Measurements from ENCODE around the gene PURB.
"Not testable (repeated sequence)": the region's sequence is repeated elsewhere in the genome, so short reads cannot be mapped to it uniquely, and the experiment has no call there.

Gene PURB

DNA sequence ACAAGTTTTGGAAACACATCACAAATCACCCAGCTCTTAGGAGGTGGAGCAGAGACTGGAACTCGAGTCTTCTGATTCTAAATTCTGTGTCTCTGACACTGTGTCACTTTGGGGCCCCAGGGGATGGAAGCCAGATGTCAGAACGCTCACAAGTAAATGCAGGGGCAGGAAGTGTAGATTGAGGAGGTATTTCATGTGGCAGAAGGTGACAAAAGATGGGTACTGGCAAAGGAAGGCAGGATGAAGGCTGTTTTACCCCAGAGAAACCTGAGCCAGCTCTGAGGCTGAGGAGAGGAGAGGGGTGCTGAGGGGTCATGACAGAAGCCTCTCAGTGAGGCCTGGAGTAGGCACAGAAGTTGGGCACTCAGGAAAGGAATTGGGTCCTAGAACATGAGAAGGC is 6.0 kb upstream of the PURB start:
- no peak for DNase-seq

DNA sequence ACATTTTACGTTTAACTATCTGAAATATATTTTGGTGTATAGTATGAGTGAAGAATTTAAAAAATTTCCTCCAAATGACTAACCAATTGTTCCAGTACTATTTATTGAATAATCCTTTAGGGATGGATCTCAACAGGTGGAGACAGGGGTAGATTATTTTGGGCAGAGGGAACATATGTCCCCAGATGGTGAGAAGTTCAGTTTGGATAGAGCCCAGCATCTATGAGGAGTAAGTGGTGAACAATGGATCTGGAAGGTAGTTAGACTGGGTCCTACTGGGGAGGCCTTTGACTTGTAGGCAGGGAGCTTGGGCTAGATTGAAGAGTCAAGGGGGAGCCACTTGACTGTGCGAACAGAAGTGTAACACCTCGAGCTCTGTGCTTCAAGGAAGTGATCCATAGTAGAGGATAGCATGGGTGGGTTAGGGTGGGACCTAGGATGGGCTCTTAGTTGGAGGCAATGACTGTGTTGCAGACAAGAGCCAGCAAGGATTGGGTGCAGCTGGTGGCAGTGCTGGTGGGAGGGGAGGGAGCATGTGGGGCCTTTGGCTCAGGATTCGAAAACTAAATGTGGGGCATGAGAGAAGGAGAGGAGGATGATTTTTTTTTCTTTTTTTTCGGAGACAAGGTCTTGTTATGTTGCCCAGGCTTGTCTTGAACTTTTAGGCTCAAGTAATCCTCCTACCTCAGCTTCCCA is 3.9 kb upstream of the PURB start:
- no peak for DNase-seq

DNA sequence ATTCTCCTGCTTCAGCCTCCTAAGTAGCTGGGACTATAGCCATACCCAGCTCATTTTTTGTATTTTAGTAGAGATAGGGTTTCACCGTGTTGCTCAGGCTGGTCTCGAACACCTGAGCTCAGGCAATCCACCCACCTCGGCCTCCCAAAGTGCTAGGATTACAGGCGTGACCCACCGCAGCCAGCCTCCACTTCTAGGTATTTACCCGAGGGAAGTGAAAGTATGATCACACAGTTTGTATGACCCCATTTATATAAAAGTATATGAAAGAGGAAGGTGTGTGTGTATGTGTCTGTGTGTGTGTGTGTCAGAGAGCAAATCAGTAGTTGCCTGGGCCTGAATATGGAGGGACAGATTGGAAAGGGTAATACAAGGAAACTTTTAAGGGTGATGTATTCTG is 2.0 kb upstream of the PURB start:
- no peak for DNase-seq

DNA sequence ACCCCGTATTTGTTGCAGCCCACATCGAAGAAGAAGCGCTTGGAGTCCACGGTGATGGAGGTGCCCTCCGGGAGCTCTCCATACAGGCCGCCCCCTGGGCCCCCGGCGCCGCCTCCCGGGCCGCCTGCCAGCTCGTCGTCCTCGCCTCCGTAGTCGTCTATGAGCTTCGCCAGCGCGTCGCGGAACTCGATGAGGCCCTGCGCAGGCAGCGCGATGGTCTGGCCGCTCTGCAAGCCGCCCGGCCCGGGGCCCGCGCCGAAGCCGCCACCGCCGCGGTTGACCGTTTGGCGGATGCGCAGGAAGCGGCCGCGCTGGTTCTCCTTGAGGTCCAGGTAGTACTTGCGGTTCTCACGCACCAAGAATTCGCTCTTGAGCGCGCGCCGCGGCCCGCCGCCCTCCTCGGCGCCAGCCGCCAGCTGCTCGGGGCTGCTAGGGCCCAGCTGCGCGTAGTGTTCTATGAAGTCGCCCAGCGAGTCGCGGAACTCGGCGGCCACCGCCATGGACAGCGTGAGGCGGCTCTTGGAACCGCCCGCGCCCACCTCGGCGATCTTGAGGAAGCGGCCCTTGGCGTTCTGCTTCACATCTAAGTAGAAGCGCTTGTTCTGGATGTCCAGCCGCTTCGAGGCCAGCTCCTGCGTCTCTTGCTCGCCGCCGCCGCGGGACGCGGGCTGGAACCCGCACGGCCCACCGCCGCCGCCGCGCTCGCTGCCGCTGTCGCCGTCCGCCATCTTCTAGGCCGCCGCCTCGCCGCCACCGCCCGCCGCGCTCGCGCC is 523 bp downstream of the PURB start:
- DNase-seq = peak in 1 of 2 donors; percentile 65

DNA sequence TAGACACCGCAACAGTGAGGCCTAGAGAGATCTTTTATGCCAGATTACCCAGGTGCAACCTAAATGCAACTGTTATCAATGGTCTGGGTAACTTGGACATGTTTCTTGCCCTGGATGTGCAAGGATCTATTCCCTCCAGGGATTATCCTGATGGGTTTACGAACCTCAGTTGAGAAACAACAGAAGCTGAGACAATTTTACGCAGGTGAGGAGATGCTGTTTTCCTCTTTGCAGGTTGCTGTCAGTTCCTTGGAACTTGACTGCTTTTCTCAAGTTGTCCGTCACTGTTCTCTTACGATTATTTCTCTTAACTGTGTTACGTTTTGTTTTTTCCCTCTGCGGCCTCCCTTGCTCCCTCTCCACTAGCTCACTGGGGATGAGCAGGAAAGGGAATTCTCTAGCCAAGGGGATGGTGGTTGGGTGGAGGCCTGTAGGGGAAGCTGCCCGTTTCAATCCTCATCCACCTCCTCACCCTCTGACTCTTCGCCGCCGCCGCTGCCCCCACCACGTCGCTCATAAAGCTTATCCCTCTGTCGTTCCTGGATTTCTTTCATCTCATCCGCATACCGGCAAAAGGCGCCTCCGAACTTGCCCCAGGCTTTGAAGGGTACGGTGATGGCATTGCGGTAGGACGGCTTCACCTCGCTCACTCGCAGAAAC is 1.2 kb downstream of the PURB start:
- DNase-seq = no peak

DNA sequence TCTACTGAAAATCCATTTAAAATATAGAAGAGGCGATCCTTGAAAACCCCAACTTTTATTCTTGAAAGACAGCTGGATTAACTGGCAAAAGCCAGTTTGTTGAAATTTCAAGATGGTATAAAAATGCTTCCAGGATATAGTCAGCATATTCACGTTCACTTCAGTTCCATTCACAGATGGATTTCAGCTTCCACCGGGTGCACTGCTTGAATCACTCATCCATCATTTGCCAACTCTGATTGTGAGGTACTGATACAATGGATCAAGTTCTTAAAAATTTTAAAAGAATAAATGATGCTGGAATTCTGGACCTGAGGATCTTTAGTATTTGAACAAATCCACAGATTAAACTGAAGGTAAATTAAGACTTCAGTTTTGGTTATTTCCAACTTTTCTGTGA is 2.4 kb downstream of the PURB start:
- DNase-seq = no peak

DNA sequence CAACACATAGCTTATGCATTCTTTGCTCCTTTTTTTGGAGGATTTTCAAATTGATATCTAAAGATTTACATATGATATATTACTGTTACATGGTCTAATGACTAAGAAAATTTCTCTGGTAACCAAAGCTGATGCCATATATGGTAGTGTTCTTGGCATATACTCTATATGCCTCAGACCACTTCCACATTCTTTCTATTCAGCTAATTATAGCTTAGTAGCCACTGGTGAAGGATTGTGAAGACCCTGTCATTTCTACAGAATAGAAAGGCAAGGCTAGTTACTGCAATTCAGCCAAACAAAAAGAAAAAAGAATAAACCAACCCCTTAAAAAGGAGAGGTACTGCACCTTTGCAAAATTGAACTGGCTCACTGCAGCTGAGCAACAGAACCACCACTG is 3.7 kb downstream of the PURB start:
- DNase-seq = peak in 1 of 2 donors; percentile 24

DNA sequence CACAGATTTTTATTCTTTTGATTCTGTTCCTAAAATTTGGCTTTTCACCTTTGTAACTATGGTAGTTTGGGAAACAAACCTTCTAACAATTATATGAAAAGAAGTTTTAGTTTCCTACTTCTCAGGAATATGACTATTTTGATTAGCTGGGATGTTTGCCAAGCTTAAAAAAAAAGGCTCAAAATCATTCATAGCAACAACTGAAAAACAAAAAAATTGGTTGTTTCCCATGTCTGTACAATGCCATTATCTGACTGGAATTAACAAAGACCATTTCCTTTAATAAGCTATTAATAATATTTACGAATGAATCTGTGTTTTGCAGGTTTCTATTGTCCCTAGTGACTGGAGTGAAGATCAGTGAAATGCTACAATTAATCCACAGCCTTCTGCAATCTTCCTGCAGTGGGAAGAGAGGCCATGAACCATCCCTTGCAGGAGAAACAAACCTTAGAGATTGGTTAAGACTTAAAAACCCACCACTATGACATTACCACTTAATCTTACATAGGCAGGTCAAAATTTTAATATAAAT is 4.2 kb downstream of the PURB start:
- DNase-seq = no peak

DNA sequence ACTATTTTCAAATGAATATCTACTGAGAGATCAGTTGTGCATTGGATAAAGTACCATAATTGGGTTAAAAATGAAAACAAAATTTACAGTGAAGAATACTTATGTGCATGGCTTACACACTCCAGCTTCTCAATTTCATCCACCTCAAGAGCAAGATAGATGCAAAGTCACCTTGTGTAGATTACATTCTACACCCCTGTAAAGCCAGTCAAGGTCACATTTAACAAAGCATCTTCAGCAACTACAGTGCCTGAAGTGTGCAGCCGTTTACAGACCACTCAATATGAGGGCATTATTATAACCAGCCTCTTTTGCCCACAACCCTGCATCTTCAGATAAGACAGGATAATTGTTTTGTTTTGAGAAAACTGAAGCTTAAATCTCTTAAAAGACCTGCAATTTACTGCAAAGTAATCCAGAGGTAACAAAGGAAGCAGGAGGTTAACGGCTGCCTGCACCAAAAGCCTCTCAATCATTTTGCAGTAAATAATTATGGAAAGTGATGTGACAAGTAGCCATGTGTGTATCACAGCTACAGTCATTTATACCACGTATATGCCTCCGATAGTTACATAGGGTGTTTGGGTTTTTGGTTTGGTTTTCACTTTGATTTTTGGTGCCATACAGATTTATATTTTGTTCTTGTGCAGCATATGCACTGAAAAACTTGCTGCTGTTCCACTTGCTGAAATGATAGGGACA is 4.9 kb downstream of the PURB start:
- DNase-seq = no peak

DNA sequence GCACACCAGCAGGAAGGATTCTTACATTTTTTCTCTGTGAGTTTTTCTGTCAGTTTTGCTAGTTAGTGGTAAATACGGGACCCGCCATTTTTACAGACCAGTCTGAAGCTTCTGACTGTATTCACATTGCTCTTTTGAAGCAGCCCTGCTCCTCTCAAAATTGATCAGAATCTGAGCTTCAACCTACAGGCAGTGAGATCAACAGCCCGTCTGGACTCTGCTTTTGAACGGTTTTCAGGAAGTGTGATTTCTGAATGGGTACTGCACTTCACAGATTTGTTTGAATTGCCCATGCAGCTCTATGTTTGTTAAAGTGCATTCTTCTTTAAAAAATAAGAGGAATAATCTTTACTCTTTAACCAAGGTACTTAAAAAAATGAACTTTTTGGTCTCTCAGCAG is 8.9 kb downstream of the PURB start:
- no peak for DNase-seq

DNA sequence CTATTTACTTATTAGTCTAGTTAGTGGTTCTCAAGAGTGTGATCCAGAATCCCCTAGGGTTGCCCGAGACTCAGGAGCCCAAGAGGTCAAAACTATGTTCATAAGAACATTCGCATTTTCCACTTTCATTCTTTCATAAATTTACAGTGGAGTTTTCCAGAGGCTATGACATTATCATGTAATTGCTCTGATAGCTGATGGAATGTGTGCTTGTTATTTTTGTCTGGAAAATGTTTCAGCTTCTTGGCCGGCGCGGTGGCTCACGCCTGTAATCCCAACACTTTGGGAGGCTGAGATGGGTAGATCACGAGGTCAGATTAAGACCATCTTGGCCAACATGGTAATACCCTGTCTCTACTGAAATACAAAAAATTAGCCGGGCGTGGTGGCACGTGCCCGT is 10.1 kb downstream of the PURB start:
- no peak for DNase-seq

DNA sequence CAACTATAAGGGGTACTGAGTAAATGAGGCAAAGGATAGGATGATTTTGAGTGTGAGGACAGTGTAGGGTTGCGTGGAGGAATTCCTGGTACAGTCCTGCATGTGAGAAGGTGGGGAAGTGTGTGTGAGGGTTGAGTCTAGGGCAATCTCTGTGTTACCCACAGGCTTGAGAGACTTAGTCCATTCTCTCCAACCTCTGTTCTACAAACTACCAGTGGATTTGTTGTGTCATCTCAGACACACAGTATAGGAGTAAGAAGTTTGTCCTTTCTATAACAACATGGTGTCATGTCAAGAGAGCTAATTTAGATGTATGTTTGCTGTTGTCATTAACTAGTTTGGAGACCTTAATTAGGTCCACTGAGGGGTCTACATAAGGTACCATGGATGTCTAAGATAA is 12.5 kb downstream of the PURB start:
- DNase-seq = no peak

DNA sequence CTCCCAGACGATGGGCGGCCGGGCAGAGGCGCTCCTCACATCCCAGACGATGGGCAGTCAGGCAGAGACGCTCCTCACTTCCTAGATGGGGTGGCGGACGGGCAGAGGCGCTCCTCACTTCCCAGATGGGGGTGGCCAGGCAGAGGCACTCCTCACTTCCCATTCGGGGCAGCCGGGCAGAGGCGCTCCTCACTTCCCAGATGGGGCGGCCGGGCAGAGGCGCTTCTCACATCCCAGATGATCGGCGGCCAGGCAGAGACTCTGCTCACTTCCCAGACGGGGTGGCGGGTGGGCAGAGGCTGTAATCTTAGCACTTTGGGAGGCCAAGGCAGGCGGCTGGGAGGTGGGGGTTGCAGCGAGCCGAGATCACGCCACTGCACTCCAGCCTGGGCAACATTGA is 13.4 kb downstream of the PURB start:
- DNase-seq = not testable (repeated sequence)

DNA sequence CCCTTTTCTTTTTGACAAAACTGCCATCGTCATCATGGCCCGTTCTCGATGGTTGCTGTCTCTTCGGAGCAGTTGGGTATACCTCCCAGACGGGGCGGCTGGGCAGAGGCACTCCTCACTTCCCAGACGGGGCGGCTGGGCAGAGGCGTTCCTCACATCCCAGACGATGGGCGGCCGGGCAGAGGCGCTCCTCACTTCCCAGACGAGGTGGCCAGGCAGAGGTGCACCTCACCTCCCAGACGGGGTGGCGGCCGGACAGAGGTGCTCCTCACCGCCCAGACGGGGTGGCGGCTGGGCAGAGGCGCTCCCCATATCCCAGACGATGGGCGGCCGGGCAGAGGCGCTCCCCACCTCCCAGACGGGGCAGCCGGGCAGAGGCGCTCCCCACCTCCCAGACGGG is 14.6 kb downstream of the PURB start:
- DNase-seq = not testable (repeated sequence)

DNA sequence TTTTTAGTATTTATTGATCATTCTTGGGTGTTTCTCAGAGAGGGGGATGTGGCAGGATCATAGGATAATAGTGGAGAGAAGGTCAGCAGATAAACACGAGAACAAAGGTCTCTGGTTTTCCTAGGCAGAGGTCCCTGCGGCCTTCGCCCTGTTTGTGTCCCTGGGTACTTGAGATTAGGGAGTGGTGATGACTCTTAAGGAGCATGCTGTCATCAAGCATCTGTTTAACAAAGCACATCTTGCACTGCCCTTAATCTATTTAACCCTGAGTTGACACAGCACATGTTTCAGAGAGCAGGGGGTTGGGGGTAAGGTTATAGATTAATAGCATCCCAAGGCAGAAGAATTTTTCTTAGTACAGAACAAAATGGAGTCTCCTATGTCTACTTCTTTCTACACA is 15.0 kb downstream of the PURB start:
- DNase-seq = not testable (repeated sequence)

DNA sequence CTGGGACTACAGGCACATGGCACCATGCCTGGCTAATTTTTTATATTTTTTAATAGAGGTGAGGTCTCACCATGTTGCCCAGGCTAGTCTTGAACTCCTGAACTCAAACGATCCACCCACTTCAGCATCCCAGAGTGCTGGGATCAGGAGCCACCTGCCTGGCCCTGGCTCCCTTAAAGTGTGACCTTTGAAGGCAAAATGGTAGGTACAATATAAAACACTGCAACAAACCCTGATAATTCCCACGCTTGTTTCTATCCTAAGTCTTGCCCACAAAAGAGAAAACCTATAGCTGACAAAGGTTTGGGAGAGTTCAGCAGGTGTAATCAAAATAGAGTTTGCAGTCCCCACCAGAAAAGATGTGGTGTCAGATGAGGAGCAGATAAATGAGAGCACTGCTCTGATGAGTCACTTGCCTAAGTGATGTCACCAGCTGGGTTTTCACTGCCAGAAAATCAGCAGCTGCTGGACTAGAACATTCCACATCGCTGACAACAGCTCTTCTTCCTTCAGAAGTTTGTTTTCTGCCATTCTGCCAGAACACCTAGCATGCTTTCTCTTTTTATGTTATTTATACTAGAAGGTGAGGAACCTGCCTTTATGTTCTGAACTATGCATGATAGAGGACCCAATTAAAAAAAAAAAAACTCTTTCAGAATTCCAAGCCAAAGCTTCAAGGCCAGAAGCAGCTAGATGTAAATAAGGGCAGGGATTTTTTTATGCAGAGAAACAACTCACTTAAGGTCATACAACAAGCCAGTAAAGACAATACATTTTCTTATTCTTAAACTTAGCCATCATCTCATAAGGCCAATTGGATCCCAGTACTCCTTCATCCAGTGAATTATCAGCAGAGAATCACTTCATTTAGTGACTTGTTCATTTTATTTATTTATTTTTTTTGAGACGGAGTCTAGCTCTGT is 18.0 kb downstream of the PURB start:
- DNase-seq = no peak

DNA sequence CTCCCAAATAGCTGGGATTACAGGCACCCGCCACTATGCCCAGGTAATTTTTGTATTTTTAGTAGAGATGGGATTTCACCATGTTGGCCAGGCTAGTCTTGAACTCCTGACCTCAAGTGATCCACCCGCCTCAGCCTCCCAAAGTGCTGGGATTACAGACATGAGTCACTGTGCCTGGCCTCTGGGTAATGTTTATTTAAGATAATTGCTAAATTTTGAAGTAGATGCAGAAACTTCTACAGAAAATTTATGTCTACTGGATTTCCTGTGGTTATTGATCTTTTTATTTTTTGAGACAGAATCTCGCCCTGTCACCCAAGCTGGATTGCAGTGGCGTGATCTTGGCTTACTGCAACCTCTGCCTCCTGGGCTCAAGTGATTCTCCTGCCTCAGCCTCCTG is 23.4 kb downstream of the PURB start:
- not testable (repeated sequence) for DNase-seq

DNA sequence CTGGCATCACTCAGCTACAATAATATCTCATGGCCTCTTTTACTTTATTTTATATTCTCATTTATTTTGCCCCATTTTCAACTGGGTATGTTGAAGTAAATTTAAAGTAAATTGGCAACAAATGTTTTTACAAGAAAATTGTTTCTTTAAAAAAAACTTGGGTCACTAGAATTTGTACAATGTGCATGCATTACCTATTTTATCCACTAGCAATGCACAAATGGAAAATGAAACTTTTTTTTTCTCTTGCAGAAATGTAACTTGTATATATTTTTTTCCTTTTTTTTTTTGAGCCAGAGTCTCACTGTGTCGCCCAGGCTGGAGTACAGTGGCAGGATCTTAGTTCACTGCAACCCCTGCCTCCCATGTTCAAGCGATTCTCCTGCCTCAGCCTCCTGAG is 27.2 kb downstream of the PURB start:
- no peak for DNase-seq

DNA sequence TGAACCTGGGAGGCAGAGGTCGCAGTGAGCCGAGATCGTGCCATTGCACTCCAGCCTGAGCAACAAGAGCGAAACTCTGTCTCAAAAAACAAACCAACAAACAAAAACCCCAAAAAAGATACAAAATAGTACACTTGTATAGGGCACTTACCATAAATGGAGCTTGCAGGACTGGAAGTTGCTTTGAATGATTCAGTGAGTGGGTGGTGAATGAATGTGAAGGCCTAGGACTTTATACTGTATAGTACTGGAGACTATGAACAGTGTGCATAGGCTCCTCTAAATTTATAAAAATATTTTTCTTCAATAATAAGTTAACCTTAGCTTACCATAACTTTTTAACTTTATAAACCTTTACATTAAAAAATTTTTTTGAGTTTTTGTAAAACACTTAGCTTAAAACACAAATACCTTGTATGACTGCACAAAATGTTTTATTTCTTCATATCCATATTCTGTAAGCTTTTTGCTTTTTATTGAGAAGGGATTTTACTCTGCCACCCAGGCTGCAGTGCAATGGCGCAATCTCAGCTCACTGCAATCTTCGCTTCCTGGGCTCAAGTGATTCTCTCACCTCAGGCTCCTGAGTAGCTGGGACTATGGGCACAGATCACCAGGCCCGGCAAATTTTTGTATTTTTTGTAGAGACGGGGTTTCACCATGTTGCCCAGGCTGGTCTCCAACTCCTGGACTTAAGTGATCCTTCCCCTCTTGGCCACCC is 30.5 kb downstream of the PURB start:
- DNase-seq = no peak

DNA sequence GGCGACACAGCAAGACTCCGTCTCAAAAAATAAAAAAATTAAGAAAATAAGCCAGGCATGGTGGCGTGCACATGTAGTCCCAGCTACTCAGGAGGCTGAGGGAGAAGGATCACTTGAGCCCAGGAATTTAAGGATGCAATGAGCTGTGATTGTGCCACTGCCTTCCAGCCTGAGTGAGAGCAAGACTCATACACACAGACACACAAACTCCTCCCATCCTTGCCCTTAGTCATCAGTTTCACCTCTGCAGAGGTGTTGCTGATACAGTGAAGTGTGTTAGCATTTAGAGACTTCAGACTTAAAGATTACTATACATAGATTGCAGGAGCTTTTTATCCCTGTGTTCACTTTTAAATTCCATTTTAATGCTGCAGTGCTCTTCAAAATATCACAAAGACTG is 31.9 kb downstream of the PURB start:
- no peak for DNase-seq

DNA sequence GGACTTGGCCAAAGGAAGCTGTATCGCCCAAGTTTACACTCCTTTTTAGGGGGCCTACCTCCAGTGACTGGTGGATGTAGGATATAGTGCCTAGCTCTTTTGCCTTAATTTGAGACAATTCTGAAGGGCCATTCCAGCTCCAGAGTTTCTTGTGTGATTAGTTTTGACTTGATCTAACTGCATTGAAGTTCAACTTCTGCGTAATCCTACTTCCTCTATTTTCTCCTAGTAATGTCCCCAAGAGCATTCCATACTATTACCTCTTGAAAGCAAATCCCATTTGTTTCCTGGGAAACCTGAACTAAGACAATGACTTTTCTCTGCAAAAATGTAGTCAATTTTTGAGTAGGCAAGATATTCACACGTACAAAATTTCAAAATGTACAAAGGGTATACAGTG is 32.7 kb downstream of the PURB start:
- DNase-seq = no peak
